ENCODE results near the gene EXOC3L1. TPM values are rescaled to one million over a fixed set of nuclear protein-coding genes. Genes with fewer than 3 reads are reported as not detected.
A peak's percentile ranks its signal among the peaks of the same experiment; 100 is the strongest.

Gene EXOC3L1
- total RNA-seq, 1 donor from 2014 or later: not detected

GRCh38 chr16:67190448-67191399, 788 bp upstream of the EXOC3L1 start:
- H3K9me3 ChIP-seq (ENCODE audit: low read depth): no peaks in the 10 kb centered on the region
- DNase-seq (ENCODE audit: low spot score): no peak
- peaks cover 23% of the 10 kb centered on the region for H3K4me1 Mint-ChIP-seq
- peaks cover 15% of the 10 kb centered on the region for H3K27me3 ChIP-seq
- H4K20me1 ChIP-seq (ENCODE audit: low read depth): peaks cover 33% of the 10 kb centered on the region
- peak overlapping the region; percentile 72 for H3K27ac Mint-ChIP-seq
- no peak overlapping the region for H3K9ac ChIP-seq
- no peak overlapping the region for H3K4me2 ChIP-seq
- H2AFZ ChIP-seq (replicated peaks): no peak overlapping the region
- no peaks in the 10 kb centered on the region for H3F3A ChIP-seq (ENCODE audit: low read depth)
- H3K4me1 ChIP-seq: peaks cover 7% of the 10 kb centered on the region
- TF ChIP-seq, protein P1, sequence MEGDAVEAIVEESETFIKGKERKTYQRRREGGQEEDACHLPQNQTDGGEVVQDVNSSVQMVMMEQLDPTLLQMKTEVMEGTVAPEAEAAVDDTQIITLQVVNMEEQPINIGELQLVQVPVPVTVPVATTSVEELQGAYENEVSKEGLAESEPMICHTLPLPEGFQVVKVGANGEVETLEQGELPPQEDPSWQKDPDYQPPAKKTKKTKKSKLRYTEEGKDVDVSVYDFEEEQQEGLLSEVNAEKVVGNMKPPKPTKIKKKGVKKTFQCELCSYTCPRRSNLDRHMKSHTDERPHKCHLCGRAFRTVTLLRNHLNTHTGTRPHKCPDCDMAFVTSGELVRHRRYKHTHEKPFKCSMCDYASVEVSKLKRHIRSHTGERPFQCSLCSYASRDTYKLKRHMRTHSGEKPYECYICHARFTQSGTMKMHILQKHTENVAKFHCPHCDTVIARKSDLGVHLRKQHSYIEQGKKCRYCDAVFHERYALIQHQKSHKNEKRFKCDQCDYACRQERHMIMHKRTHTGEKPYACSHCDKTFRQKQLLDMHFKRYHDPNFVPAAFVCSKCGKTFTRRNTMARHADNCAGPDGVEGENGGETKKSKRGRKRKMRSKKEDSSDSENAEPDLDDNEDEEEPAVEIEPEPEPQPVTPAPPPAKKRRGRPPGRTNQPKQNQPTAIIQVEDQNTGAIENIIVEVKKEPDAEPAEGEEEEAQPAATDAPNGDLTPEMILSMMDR (IDR thresholded peaks at IDR 0.05): no peak
- TF ChIP-seq EZH2phosphoT487 (IDR thresholded peaks at IDR 0.05): no peak
- TF ChIP-seq EZH2 (IDR thresholded peaks at IDR 0.05): no peak
- H3K79me2 ChIP-seq (ENCODE audit: low read depth): peaks cover 24% of the 10 kb centered on the region
- no peaks in the 10 kb centered on the region for H3K36me3 ChIP-seq
- peaks cover 6% of the 10 kb centered on the region for H3K36me3 Mint-ChIP-seq
- no peak overlapping the region for H3K4me3 ChIP-seq
- peak overlapping the region; percentile 92 for H3K4me3 Mint-ChIP-seq
- H3K27ac ChIP-seq: no peak overlapping the region
- peaks cover 10% of the 10 kb centered on the region for H3K27me3 Mint-ChIP-seq (ENCODE audit: insufficient read depth, low read depth)
- no peaks in the 10 kb centered on the region for H3K9me3 Mint-ChIP-seq

DNA sequence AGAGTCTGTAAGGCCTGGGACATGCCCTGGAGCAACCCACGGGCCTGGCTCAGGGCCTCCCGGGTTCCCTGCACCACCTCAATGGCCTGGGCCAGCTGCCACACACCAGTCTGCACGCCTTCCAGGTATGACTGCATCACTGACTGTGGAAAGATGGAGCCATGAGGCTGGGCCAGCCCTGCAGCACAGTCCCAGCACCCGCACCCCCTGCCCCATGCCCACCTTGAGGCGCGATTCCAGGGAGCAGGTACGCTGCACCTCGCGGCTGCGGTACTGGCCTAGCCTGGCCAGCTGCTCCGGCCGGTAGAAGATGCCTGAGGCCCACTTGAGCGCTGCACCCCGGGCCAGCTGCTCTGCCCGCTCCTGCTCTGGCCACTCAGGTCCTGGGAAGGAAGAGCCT, 1.1 kb downstream of the EXOC3L1 start:
- TF ChIP-seq EZH2 (IDR thresholded peaks at IDR 0.05) (no peak), EZH2phosphoT487 (IDR thresholded peaks at IDR 0.05) (no peak)
- no peak overlapping the region for H2AFZ ChIP-seq (replicated peaks)
- H3K9me3 Mint-ChIP-seq: no peaks in the 10 kb centered on the region

GRCh38 chr16:67188323-67188722, 1.6 kb downstream of the EXOC3L1 start:
- DNase-seq (ENCODE audit: low spot score): no peak
- H3K4me3 Mint-ChIP-seq: no peak overlapping the region
- H3K9me3 Mint-ChIP-seq: no peaks in the 10 kb centered on the region
- Histone ChIP-seq H3K27me3 (peaks cover 33% of the 10 kb centered on the region), H3K4me3 (no peak overlapping the region), H3K9ac (no peak overlapping the region), H3K36me3 (no peaks in the 10 kb centered on the region), H3K4me1 (peaks cover 14% of the 10 kb centered on the region), H3F3A (ENCODE audit: low read depth) (peaks cover 15% of the 10 kb centered on the region), H3K27ac (no peak overlapping the region), H3K9me3 (ENCODE audit: low read depth) (no peaks in the 10 kb centered on the region), H3K79me2 (ENCODE audit: low read depth) (peaks cover 14% of the 10 kb centered on the region), H4K20me1 (ENCODE audit: low read depth) (peaks cover 35% of the 10 kb centered on the region), H3K4me2 (no peak overlapping the region), H2AFZ (replicated peaks) (no peak overlapping the region)
- H3K27ac Mint-ChIP-seq: no peak overlapping the region
- H3K27me3 Mint-ChIP-seq (ENCODE audit: insufficient read depth, low read depth): peaks cover 17% of the 10 kb centered on the region
- TF ChIP-seq EZH2 (IDR thresholded peaks at IDR 0.05): no peak
- no peak for TF ChIP-seq EZH2phosphoT487 (IDR thresholded peaks at IDR 0.05)
- TF ChIP-seq, protein P1 (IDR thresholded peaks at IDR 0.05): no peak
- peaks cover 2% of the 10 kb centered on the region for H3K36me3 Mint-ChIP-seq
- H3K4me1 Mint-ChIP-seq: peaks cover 24% of the 10 kb centered on the region

More for the DNA sequence above, 1.1 kb downstream of the EXOC3L1 start:
- Histone ChIP-seq H3K79me2 (ENCODE audit: low read depth) (peaks cover 18% of the 10 kb centered on the region), H3K9me3 (ENCODE audit: low read depth) (no peaks in the 10 kb centered on the region), H4K20me1 (ENCODE audit: low read depth) (peaks cover 40% of the 10 kb centered on the region), H3K4me3 (no peak overlapping the region), H3K27ac (no peak overlapping the region), H3K27me3 (peaks cover 33% of the 10 kb centered on the region), H3F3A (ENCODE audit: low read depth) (peaks cover 14% of the 10 kb centered on the region), H3K36me3 (no peaks in the 10 kb centered on the region), H3K4me1 (peaks cover 14% of the 10 kb centered on the region), H3K4me2 (no peak overlapping the region), H3K9ac (no peak overlapping the region)
- Mint-ChIP-seq H3K27ac (no peak overlapping the region), H3K4me1 (peaks cover 28% of the 10 kb centered on the region), H3K36me3 (peaks cover 2% of the 10 kb centered on the region), H3K27me3 (ENCODE audit: insufficient read depth, low read depth) (peaks cover 17% of the 10 kb centered on the region), H3K4me3 (no peak overlapping the region)
- DNase-seq (ENCODE audit: low spot score): no peak

Measured in neural progenitor cell (in vitro differentiated cells).